Gastroesophageal sphincter (tissue), 4 donors: ENCODE measurements around the gene STAT1. TPM values are rescaled to one million over a fixed set of nuclear protein-coding genes. Genes with fewer than 3 reads are reported as not detected.

Experiments
- ATAC-seq: fragments of 150-250 bp; one replicate; pipeline ENCODE4 v1.9.1; 2016; ENCODE audit warnings: mild to moderate bottlenecking, moderate library complexity
- H3K27ac ChIP-seq, 4 donors: fragments of 200-600 bp; sonication (generic) in 3 of 4; 1 replicate in 3 of 4; 2 replicates in 1 of 4; pipeline ENCODE4 v1.5.1; 2016 to 2019
- H3K27me3 ChIP-seq: fragments of 200-600 bp; sonication (generic); one replicate; pipeline ENCODE4 v1.5.1; 2019
- H3K36me3 ChIP-seq, 2 donors: fragments of 200-600 bp; sonication (generic); one replicate each; pipeline ENCODE4 v1.5.1; 2019; ENCODE audit warnings: control low read depth in 1 of 2
- H3K4me1 ChIP-seq, 3 donors: fragments of 200-600 bp; sonication (generic); 1 replicate in 2 of 3; 2 replicates in 1 of 3; pipeline ENCODE4 v1.5.1; 2016 to 2019; ENCODE audit warnings: control low read depth in 2 of 3
- H3K4me3 ChIP-seq, 2 donors: fragments of 200-600 bp; sonication (generic); one replicate each; pipeline ENCODE4 v1.5.1; 2019; ENCODE audit warnings: mild to moderate bottlenecking in 1 of 2, moderate library complexity in 1 of 2
- H3K9me3 ChIP-seq, 3 donors: fragments of 200-600 bp; sonication (generic); one replicate each; pipeline ENCODE4 v1.5.1; 2017 to 2019; ENCODE audit warnings: control low read depth in 2 of 3
- EP300 ChIP-seq: sonication (generic); formaldehyde crosslinking; IDR thresholded peaks from one replicate; pipeline ENCODE4 v1.6.1; 2017; ENCODE audit warnings: antibody characterized with exemption, mild to moderate bottlenecking
- POLR2A ChIP-seq, 2 donors: fragments of 450-650 bp; IDR thresholded peaks; one replicate each; pipeline ENCODE4 v1.6.1; 2017; ENCODE audit warnings: antibody characterized with exemption in 2 of 2, mild to moderate bottlenecking in 2 of 2, moderate library complexity in 1 of 2
- POLR2AphosphoS5 ChIP-seq: sonication (generic); formaldehyde crosslinking; IDR thresholded peaks from one replicate; pipeline ENCODE4 v1.6.1; 2017; ENCODE audit warnings: antibody characterized with exemption
- WGBS, 2 donors: methylation state at CpG; one replicate each; pipeline ENCODE4 v1.1.5; 2018; ENCODE audit warnings: low coverage in 1 of 2; 5-methylcytosine and 5-hydroxymethylcytosine counted together
- total RNA-seq, 4 donors: library from RNA; depleted of rRNA; stranded (reverse); fragments of >200 nt; gene quantifications; one replicate each; pipeline ENCODE4 v1.1.0, GENCODE V29; 2016
- TF ChIP-seq, protein P1 (sequence below), 4 experiments: fragments of 200-600 bp in 2 of 4; fragments of 450-650 bp in 2 of 4; sonication (generic) in 1 of 4; IDR thresholded peaks; one replicate each; pipeline ENCODE4 v1.5.1; 2017 to 2019; ENCODE audit warnings: antibody characterized with exemption in 4 of 4, mild to moderate bottlenecking in 2 of 4, moderate library complexity in 2 of 4

STAT1 gene
- total RNA-seq, 4 donors from 2014 or later: 47.0 to 59.9 (median 53.5) TPM

DNA sequence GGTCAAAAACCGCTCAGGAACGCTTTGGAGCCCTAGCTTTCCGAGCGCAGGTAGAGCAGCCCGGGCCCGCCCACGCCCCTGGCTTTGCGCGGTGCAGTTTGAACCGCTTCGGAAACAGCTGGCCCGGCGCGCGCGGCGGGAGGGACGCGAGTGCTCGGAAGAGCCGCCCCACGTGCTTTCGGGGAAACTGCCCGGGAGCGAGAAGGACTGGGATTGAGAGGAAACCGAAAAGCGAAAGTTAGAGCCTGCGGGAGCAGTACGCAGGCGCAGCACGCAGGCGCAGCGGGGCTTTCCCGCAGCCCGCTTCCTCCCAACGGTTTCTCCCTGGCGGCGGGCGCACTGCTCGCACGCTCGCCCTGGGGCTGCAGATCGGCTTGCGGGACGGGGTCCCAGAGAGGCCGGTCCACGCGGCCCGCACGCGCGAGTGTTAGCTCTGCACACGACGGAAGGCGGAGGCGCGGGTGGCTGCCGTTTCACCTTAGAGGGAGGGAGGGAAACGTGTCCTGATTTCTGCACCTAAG is 6.3 kb upstream of the STAT1 start:
- H3K4me3 ChIP-seq: peak overlapping the region; percentile 58 to 62
- no peaks in the 10 kb centered on the region for H3K27me3 ChIP-seq
- peak; percentile 98 for ATAC-seq
- H3K36me3 ChIP-seq: no peaks in the 10 kb centered on the region
- no peaks in the 10 kb centered on the region for H3K9me3 ChIP-seq
- peaks cover 0 to 11% (median 4%) of the 10 kb centered on the region in 3 donors for H3K4me1 ChIP-seq
- peak overlapping the region; percentile 70 to 90 (median 84) for H3K27ac ChIP-seq
- TF ChIP-seq POLR2A (IDR thresholded peaks at IDR 0.05): peak; percentile 64 to 82
- TF ChIP-seq POLR2AphosphoS5: peak; percentile 97
- TF ChIP-seq, protein P1, sequence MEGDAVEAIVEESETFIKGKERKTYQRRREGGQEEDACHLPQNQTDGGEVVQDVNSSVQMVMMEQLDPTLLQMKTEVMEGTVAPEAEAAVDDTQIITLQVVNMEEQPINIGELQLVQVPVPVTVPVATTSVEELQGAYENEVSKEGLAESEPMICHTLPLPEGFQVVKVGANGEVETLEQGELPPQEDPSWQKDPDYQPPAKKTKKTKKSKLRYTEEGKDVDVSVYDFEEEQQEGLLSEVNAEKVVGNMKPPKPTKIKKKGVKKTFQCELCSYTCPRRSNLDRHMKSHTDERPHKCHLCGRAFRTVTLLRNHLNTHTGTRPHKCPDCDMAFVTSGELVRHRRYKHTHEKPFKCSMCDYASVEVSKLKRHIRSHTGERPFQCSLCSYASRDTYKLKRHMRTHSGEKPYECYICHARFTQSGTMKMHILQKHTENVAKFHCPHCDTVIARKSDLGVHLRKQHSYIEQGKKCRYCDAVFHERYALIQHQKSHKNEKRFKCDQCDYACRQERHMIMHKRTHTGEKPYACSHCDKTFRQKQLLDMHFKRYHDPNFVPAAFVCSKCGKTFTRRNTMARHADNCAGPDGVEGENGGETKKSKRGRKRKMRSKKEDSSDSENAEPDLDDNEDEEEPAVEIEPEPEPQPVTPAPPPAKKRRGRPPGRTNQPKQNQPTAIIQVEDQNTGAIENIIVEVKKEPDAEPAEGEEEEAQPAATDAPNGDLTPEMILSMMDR (IDR thresholded peaks at IDR 0.05): peak in 3 of 4 experiments; percentile 39 to 55 (median 55)
- TF ChIP-seq EP300: no peak
- WGBS, 2 donors: 0% methylated on average over 7 to 12 of the region's 59 CpGs

DNA sequence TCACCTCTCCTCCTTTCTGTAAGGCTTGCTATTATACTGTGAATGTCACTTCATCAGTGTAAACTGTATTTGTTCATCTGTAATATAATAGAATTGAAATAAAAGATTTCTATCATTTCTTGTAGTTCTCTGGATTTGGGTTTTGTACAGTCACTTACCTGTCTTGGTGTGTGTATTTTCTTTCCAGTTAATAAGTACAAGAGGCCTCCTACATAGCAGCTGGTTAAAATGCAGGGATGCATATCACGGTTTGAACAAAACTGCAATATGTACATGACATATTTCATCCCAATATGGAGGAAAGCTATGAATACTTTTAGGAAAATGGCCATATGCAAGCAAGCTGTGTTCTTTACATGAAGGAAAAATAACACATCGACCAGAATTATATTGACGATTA is 5.4 kb upstream of the STAT1 start:
- TF ChIP-seq EP300 (no peak), POLR2AphosphoS5 (no peak), POLR2A (IDR thresholded peaks at IDR 0.05) (no peak)
- TF ChIP-seq, protein P1 (IDR thresholded peaks at IDR 0.05): no peak
- Histone ChIP-seq H3K27ac (no peak overlapping the region), H3K27me3 (no peaks in the 10 kb centered on the region)

DNA sequence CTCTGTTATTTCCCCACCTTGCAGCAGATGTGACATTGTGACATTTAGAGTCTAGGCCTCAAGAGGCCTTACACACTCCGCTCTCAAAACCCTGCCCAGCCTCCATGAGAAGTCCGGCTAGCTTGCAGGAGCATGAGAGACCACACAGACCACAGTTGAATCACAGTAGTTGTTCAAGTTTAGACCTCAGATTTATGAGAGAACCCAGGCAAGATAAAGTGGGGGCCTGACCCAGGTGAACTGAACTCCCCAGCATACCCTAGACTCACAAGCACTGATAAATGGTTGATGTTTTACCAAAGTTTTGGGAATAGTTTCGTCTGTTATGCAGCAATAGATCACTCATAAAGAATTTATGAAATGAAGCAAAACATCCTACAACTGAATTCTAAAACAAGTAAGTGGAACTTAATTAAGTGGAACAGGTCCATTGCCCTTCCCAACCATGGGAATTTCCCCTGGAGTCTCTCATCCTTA is 4.7 kb upstream of the STAT1 start:
- Histone ChIP-seq H3K27ac (no peak overlapping the region), H3K4me1 (peaks cover 0 to 17% (median 9%) of the 10 kb centered on the region in 3 donors), H3K9me3 (no peaks in the 10 kb centered on the region), H3K27me3 (no peaks in the 10 kb centered on the region), H3K36me3 (no peaks in the 10 kb centered on the region), H3K4me3 (no peak overlapping the region)
- 88 to 98% methylated on average over 2 to 3 of the region's 3 CpGs for WGBS, 2 donors
- no peak for TF ChIP-seq POLR2A (IDR thresholded peaks at IDR 0.05)
- TF ChIP-seq EP300: no peak
- TF ChIP-seq, protein P1 (IDR thresholded peaks at IDR 0.05): no peak
- no peak for TF ChIP-seq POLR2AphosphoS5
- no peak for ATAC-seq

More for the DNA sequence above, 5.4 kb upstream of the STAT1 start:
- Histone ChIP-seq H3K4me3 (no peak overlapping the region), H3K9me3 (no peaks in the 10 kb centered on the region), H3K4me1 (peaks cover 0 to 16% (median 9%) of the 10 kb centered on the region in 3 donors), H3K36me3 (no peaks in the 10 kb centered on the region)
- 91 to 98% methylated on average over 3 of the region's 3 CpGs for WGBS, 2 donors
- no peak for ATAC-seq

DNA sequence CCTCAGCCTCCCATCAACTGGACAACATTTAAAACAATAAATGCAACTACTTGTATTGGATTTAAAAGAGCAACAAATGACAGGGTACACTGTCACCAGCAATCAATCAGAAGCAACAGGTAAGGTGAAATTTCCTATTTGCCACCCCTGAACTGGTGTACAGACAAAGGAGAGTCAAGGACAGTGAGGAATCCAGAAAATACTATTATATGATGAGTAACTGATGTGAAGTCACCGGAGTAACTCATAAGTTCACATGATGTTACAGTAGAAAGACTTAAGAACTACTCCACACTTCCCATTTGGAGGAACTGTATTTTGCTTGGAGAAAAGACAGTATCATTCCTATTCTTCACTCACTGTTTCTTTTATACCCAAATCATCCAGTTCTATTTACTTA is 4.1 kb upstream of the STAT1 start:
- TF ChIP-seq, protein P1 (IDR thresholded peaks at IDR 0.05): no peak
- no peak for TF ChIP-seq POLR2AphosphoS5
- TF ChIP-seq POLR2A (IDR thresholded peaks at IDR 0.05): no peak
- no peak for TF ChIP-seq EP300
- no peaks in the 10 kb centered on the region for H3K27me3 ChIP-seq
- 93 to 100% methylated on average over 1 of the region's 1 CpG for WGBS, 2 donors
- H3K27ac ChIP-seq: no peak overlapping the region
- H3K36me3 ChIP-seq: no peaks in the 10 kb centered on the region
- H3K9me3 ChIP-seq: no peaks in the 10 kb centered on the region
- H3K4me1 ChIP-seq: peaks cover 0 to 20% (median 9%) of the 10 kb centered on the region in 3 donors
- no peak for ATAC-seq
- H3K4me3 ChIP-seq: no peak overlapping the region

DNA sequence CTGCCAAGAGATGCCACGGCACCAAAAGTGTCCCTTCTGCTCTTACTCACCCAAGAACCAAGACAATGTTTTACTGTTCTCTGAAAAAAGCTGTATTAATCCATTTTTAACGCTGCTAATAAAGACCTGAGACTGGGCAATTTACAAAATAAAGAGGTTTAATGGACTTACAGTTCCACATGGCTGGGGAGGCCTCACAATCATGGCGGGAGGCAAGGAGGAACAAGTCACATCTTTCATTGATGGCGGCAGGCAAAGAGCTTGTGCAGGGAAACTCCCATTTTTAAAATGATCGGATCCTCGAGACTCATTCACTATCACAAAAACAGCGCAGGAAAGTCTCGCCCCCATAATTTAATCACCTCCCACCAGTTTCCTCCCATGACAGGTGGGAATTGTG is 1.9 kb upstream of the STAT1 start:
- Histone ChIP-seq H3K27me3 (no peaks in the 10 kb centered on the region), H3K36me3 (peaks cover 0 to 9% of the 10 kb centered on the region in 2 donors), H3K9me3 (no peaks in the 10 kb centered on the region), H3K4me3 (no peak overlapping the region), H3K27ac (no peak overlapping the region), H3K4me1 (peaks cover 2 to 35% (median 25%) of the 10 kb centered on the region in 3 donors)
- no peak for ATAC-seq
- WGBS, 2 donors: 73 to 90% methylated on average over 5 to 6 of the region's 8 CpGs
- no peak for TF ChIP-seq POLR2A (IDR thresholded peaks at IDR 0.05)
- no peak for TF ChIP-seq POLR2AphosphoS5
- TF ChIP-seq EP300: no peak
- TF ChIP-seq, protein P1 (IDR thresholded peaks at IDR 0.05): no peak
